LNCaP clone FGC (cell line): ENCODE data around the gene PEX14.

ENCODE experiments used
- DNase-seq: peaks from one replicate; pipeline ENCODE4 v3.0.0-alpha.2; 2011; ENCODE audit warnings: low read depth
- H3K4me3 ChIP-seq: 2 replicates; pipeline ENCODE4 v1.5.1; 2011; ENCODE audit warnings: mild to moderate bottlenecking, low read depth, low read length, control low read depth
- TF ChIP-seq, protein P1 (sequence below): IDR thresholded peaks from 2 replicates; pipeline ENCODE4 v1.5.1; 2012; ENCODE audit warnings: mild to moderate bottlenecking; ENCODE audit not compliant: control insufficient read depth, insufficient read depth; ENCODE audit errors: extremely low read depth

Gene PEX14

DNA sequence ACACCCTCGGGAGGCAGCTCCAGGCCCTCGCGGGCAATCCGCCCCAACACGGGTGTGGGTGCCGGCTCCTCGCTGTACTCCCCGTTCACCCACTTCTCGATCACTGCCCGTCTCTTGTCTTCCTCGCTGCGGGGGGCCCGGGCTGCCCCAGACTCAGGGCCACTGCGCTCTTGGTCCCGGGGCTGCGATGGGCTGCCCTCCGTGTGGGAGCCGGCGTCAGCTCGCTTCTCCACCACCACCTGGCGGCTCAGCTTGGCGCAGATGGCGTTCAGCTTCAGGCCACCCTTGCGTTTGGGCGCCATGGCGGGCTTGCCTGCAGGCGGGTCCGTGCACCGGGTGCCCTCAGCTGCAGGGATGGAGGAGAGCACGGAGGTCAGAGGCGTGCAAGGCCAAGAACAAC is 190.5 kb downstream of the PEX14 start:
- no peak overlapping the region for H3K4me3 ChIP-seq

DNA sequence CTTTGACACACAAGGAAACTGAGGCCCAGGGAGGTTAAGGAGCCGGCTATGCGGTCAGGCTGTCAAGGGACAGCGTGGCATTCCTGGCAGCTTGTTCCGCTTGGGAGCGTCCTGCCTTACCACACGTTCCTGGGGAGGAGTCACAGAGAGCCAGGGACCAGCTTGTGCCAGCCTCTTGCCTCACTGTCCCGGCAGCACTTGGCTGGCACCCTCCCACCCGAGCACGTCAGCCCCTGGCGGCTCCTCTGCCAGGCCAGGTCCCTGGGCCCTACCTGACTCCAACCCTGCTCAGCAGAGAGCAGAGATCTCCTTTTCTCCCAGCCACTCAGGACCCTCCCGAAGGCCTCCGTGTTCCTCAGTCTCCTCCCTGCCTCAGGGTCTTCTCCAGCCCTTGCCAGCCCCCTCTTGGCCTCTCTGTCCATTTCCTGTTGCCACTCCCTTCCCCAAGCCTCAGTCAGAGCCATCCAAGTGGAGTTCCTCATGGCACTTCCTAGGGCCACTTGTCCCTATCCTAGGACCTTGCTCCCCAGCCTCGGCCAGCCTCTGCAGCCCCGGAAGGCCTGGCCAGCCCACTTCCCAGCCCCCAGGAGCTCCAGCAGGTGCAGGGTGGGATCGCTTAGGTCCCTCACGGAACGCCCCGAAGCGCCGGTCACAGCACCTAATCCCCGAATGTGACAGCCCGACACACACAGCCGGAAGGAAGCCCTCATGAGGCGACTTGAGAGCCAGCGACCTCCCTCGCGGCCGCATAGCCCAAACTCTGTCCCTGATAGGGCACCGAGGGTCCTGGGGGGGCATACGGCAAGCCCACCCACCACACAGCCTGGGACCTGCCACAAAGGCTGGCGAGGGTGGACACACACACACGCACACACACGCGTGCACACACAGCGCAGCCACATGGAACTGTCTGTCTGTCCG is 191.4 kb downstream of the PEX14 start:
- TF ChIP-seq, protein P1, sequence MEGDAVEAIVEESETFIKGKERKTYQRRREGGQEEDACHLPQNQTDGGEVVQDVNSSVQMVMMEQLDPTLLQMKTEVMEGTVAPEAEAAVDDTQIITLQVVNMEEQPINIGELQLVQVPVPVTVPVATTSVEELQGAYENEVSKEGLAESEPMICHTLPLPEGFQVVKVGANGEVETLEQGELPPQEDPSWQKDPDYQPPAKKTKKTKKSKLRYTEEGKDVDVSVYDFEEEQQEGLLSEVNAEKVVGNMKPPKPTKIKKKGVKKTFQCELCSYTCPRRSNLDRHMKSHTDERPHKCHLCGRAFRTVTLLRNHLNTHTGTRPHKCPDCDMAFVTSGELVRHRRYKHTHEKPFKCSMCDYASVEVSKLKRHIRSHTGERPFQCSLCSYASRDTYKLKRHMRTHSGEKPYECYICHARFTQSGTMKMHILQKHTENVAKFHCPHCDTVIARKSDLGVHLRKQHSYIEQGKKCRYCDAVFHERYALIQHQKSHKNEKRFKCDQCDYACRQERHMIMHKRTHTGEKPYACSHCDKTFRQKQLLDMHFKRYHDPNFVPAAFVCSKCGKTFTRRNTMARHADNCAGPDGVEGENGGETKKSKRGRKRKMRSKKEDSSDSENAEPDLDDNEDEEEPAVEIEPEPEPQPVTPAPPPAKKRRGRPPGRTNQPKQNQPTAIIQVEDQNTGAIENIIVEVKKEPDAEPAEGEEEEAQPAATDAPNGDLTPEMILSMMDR, result no peak
- H3K4me3 ChIP-seq, result no peak overlapping the region
- peak; percentile 81 for DNase-seq

More for the DNA sequence above, 190.5 kb downstream of the PEX14 start:
- TF ChIP-seq, protein P1, result no peak
- DNase-seq, result no peak

DNA sequence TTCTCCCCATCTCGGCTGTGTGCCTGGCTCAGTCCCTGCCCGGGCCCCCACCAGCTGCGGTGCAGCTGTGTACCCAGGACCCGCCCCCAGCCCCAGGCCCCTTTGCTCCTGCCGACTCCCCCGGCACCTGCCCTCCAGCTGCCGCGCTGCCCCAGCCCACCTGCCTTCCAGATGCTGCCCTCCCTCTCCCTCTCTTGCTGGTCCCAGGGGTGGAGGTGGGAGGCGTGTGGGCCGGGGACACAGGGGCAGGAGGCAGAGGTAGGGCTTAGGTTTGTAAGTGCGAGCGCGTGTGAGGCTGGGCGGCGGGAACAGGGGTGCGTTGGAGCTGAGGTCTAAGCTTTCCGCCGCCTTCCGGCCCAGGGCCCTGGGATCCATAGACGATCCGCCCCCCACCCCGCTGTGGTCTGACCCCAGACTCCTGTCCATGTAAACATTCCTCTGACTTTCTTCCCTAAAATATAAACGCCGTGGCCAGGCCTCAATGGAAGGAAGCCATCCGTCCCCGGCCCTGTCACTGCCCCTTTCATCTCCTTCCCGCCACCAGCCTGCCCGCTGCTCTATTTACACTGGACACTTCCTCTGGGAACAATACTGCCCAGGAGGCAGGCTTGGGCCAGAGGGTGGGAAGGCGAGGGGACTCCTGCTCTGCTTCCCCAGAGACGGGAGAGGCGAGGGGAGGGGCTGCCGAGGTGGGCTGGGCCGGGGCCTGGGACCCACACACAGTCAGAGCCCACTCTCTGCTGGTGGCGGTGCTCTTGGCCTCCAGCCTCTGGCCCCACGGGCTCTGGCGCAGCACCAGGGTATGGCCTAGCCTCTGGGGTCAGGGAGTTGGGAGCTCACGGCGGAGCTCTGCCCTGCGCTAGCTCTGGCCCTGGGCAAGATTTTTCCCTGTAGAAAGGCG is 193.4 kb downstream of the PEX14 start:
- DNase-seq, result no peak
- H3K4me3 ChIP-seq, result no peak overlapping the region
- TF ChIP-seq, protein P1, result no peak

DNA sequence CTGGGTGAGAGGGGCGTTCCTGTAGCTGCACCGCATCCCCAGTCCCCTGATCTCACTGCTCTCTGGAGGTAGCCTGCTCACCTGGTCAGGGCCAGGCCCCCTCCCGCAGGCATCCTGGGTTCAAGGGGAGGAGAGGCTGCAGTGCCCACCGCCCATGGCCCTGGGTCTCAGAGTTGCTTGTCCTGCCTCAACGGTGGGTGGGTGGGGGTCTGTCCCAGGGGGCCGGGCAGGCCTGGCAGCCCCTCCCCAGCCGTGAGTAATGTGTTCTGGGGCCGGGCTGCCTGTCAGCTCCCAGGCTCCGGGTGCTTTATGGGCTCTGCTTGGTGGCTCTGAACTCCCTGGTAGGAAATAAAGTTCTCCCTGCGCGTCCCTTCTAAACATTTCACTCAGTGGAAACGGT is 194.8 kb downstream of the PEX14 start:
- no peak for DNase-seq
- TF ChIP-seq, protein P1, result no peak
- no peak overlapping the region for H3K4me3 ChIP-seq

DNA sequence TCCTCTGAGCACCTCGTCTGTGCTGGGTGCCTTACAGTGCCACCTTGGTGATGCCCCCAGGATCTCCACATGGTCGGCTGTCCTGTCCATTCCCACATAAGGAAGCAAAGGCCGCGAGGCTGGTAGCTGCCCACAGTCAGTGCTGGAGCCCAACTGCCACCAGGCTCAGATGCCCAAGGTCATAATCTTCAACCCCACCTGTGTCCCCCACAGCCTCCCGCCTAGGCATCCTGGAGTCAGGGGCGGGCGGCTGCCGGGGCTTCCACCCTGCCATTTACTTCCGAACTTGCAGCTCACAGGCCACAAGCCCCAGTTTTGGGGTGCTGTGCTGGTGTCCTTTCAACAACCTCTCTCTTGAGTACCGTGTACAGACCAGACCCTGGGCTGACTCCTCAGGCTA is 195.4 kb downstream of the PEX14 start:
- TF ChIP-seq, protein P1, result no peak
- DNase-seq, result no peak
- no peak overlapping the region for H3K4me3 ChIP-seq

DNA sequence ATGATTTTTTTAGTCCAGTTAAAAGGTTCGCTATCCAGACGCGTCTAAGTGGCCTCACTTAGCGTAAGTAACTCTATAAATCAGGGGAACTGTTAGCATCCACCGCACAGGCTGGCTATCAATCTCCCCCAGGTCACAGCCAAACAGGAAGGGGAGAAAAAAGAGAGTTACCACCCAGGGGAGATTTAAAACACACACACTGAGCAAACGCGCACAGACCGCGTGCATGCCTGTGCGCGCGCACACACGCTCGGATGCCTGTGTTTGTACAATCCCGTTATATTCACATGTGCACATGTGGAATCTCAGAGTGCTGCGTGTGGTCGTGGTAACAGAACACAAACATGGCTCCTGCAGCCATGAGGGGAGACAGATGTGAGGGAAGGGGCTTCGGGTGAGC is 196.3 kb downstream of the PEX14 start:
- H3K4me3 ChIP-seq, result no peak overlapping the region
- no peak for DNase-seq
- TF ChIP-seq, protein P1, result no peak
